LHCN-M2 (cell line): Measurements from ENCODE around the gene WBP2. TPM values are rescaled to one million over a fixed set of nuclear protein-coding genes. Genes with fewer than 3 reads are reported as not detected.
"Not testable (repeated sequence)": the region's sequence is repeated elsewhere in the genome, so short reads cannot be mapped to it uniquely, and the experiment has no call there.

ENCODE experiments used
- DNase-seq: peaks from one replicate; pipeline ENCODE4 v3.0.0-alpha.2; 2012; ENCODE audit warnings: low read depth
- total RNA-seq: library from RNA; depleted of rRNA; stranded (reverse); fragments of >200 nt; gene quantifications from 2 replicates; pipeline ENCODE4 v1.2.3, GENCODE V29; 2014; rRNA removed

Gene WBP2
- total RNA-seq, 1 experiment from 2014 or later: 33.3 TPM

GRCh38 chr17:75814021-75814395, 41.1 kb downstream of the WBP2 start:
- no peak for DNase-seq

- DNase-seq: no peak
Measured at GRCh38 chr17:75813081-75814020, 41.8 kb downstream of the WBP2 start.

GRCh38 chr17:75812096-75813013, 42.8 kb downstream of the WBP2 start:
- no peak for DNase-seq

GRCh38 chr17:75811174-75811573, 44.0 kb downstream of the WBP2 start:
- DNase-seq: no peak

GRCh38 chr17:75810756-75811155, 44.4 kb downstream of the WBP2 start:
- DNase-seq: not testable (repeated sequence)

- no peak for DNase-seq
Measured at GRCh38 chr17:75810216-75810615, 44.9 kb downstream of the WBP2 start.

- DNase-seq: no peak
Measured at GRCh38 chr17:75809631-75810111, 45.5 kb downstream of the WBP2 start.

- peak; percentile 95 for DNase-seq
Measured at GRCh38 chr17:75808905-75809621, 46.1 kb downstream of the WBP2 start.

- no peak for DNase-seq
Measured at GRCh38 chr17:75808549-75808904, 46.6 kb downstream of the WBP2 start.

GRCh38 chr17:75807861-75808260, 47.3 kb downstream of the WBP2 start:
- DNase-seq: no peak

- DNase-seq: no peak
Measured at GRCh38 chr17:75806822-75807500, 48.2 kb downstream of the WBP2 start.

GRCh38 chr17:75803883-75804282, 51.3 kb downstream of the WBP2 start:
- no peak for DNase-seq

GRCh38 chr17:75799402-75799801, 55.7 kb downstream of the WBP2 start:
- no peak for DNase-seq

GRCh38 chr17:75795820-75796607, 59.1 kb downstream of the WBP2 start:
- no peak for DNase-seq

Other genes starting within 250 kb of the WBP2 start
- 0.17 and 0.90 TPM in 2 replicates for gene SMIM5, start 221.9 kb downstream of the WBP2 start, total RNA-seq
- 14.5 and 31.3 TPM in 2 replicates for gene RECQL5, start 188.2 kb downstream of the WBP2 start, total RNA-seq
- 58.4 and 63.3 TPM in 2 replicates for gene SAP30BP, start 188.0 kb downstream of the WBP2 start, total RNA-seq
- gene ITGB4, start 133.9 kb downstream of the WBP2 start, total RNA-seq: 0.17 and 5.5 TPM in 2 replicates
- 65.4 and 66.3 TPM in 2 replicates for gene GALK1, start 90.1 kb downstream of the WBP2 start, total RNA-seq
- 18.8 and 32.5 TPM in 2 replicates for gene UNK, start 70.5 kb downstream of the WBP2 start, total RNA-seq
- gene UNC13D, start 10.9 kb downstream of the WBP2 start, total RNA-seq: 0.69 and 0.71 TPM in 2 replicates
- 11.8 and 11.9 TPM in 2 replicates for gene TRIM47, start 23.2 kb upstream of the WBP2 start, total RNA-seq
- 29.6 and 32.5 TPM in 2 replicates for gene TRIM65, start 41.6 kb upstream of the WBP2 start, total RNA-seq
- 28.7 and 37.1 TPM in 2 replicates for gene MRPL38, start 49.5 kb upstream of the WBP2 start, total RNA-seq
- gene FBF1, start 85.7 kb upstream of the WBP2 start, total RNA-seq: 19.7 and 20.7 TPM in 2 replicates
- 30.5 and 36.2 TPM in 2 replicates for gene ACOX1, start 123.8 kb upstream of the WBP2 start, total RNA-seq
- 16.7 and 18.5 TPM in 2 replicates for gene TEN1, start 123.9 kb upstream of the WBP2 start, total RNA-seq
- 2.9 and 3.8 TPM in 2 replicates for gene CDK3, start 145.5 kb upstream of the WBP2 start, total RNA-seq
- not detected in 2 replicates for gene EVPL, start 172.0 kb upstream of the WBP2 start, total RNA-seq
- gene SRP68, start 217.2 kb upstream of the WBP2 start, total RNA-seq: 27.3 and 29.3 TPM in 2 replicates
- gene GALR2, start 219.4 kb upstream of the WBP2 start, total RNA-seq: 0.13 TPM in 1 of 2 replicates, not detected in the other
- gene ZACN, start 223.8 kb upstream of the WBP2 start, total RNA-seq: not detected in 2 replicates
- 83.5 and 83.7 TPM in 2 replicates for gene EXOC7, start 248.5 kb upstream of the WBP2 start, total RNA-seq